ENCODE data around the gene C3orf20.
"Not testable (repeated sequence)": the region's sequence is repeated elsewhere in the genome, so short reads cannot be mapped to it uniquely, and the experiment has no call there.

C3orf20 gene

GRCh38 chr3:14803981-14804834 lies 129.3 kb downstream of the C3orf20 start:
- TF ChIP-seq CTCF (conservative IDR thresholded peaks at IDR 0.05) (no peak), ZFX (IDR thresholded peaks at IDR 0.05) (no peak)
- H3K27ac ChIP-seq = no peak overlapping the region

- TF ChIP-seq ZFX (IDR thresholded peaks at IDR 0.05) = no peak
- no peak overlapping the region for H3K27ac ChIP-seq
Measured at GRCh38 chr3:14804835-14805780, 130.2 kb downstream of the C3orf20 start.

GRCh38 chr3:14805961-14806537 lies 131.1 kb downstream of the C3orf20 start:
- no peak for TF ChIP-seq ZFX (IDR thresholded peaks at IDR 0.05)
- no peak for TF ChIP-seq CTCF (conservative IDR thresholded peaks at IDR 0.05)
- H3K27ac ChIP-seq = no peak overlapping the region

GRCh38 chr3:14806641-14807263 lies 131.8 kb downstream of the C3orf20 start:
- TF ChIP-seq ZFX (IDR thresholded peaks at IDR 0.05) (no peak), CTCF (conservative IDR thresholded peaks at IDR 0.05) (no peak)

GRCh38 chr3:14808025-14808424 lies 133.1 kb downstream of the C3orf20 start:
- TF ChIP-seq ZFX (IDR thresholded peaks at IDR 0.05) (no peak), CTCF (conservative IDR thresholded peaks at IDR 0.05) (no peak)
- no peak overlapping the region for H3K27ac ChIP-seq

More at GRCh38 chr3:14806641-14807263, 131.8 kb downstream of the C3orf20 start:
- H3K27ac ChIP-seq = no peak overlapping the region

GRCh38 chr3:14808502-14809266 lies 133.7 kb downstream of the C3orf20 start:
- no peak for TF ChIP-seq CTCF (conservative IDR thresholded peaks at IDR 0.05)
- no peak for TF ChIP-seq ZFX (IDR thresholded peaks at IDR 0.05)
- no peak overlapping the region for H3K27ac ChIP-seq

GRCh38 chr3:14809611-14810010 lies 134.7 kb downstream of the C3orf20 start:
- H3K27ac ChIP-seq = not testable (repeated sequence)
